ENCODE measurements around the gene SAMD14. TPM values are rescaled to one million over a fixed set of nuclear protein-coding genes. Genes with fewer than 3 reads are reported as not detected.

The SAMD14 gene
- total RNA-seq, 1 donor from 2014 or later, result 5.8 TPM

DNA sequence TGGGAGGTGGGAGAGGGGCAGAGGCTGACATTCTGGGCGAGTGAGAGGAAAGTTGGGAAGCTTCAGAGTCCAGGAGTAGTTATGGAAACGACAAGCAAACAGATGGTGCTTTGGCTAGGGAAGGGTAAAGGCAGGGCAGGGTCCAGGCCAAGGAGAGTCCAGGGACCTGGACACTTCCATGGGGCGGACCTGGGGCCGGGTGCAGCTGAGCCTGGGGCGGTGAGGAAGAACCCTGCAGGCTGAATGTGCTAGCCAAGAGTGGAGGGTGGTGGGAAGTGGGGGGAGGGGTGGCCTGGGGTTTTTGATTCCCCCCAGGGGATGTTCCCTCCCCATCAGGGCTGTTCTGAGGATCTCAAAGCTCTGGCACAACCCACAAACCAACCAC is 17.9 kb upstream of the SAMD14 start:
- peak; percentile 45 for DNase-seq

DNA sequence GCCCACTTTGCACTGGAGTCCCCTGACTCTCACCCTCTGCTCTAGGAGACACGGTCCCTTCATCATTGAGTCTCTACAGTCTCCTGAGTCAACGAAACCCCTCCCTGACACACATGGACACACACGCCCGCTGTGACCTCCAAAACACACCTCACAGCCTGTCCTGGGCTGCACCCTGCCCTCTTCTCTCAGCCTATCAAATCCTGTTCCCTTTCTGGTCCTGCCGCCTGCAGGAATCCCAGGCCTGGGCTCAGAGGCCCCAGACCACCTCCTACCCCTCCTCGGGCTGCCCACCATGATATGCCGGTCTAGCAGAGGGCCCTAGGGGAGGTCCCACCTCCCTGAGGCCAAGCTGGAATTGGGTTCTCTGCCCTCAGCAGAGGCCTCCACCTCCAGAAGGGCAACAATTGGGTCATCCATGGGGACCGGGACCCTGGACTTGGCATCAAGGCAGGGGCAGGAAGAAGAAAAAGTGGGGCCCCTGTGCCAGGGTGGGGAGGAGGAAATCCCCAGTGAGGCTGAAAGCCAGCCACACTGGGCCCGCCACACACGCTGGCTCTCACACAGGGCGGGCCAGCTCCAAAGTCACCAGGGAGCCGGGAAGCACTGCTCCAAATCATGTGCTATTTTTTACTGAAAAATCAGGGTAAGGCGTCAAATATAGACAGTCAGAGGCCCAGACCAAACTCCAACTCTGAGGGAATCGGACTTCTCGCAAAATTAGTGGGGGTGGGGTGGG is 17.1 kb upstream of the SAMD14 start:
- DNase-seq, result no peak

DNA sequence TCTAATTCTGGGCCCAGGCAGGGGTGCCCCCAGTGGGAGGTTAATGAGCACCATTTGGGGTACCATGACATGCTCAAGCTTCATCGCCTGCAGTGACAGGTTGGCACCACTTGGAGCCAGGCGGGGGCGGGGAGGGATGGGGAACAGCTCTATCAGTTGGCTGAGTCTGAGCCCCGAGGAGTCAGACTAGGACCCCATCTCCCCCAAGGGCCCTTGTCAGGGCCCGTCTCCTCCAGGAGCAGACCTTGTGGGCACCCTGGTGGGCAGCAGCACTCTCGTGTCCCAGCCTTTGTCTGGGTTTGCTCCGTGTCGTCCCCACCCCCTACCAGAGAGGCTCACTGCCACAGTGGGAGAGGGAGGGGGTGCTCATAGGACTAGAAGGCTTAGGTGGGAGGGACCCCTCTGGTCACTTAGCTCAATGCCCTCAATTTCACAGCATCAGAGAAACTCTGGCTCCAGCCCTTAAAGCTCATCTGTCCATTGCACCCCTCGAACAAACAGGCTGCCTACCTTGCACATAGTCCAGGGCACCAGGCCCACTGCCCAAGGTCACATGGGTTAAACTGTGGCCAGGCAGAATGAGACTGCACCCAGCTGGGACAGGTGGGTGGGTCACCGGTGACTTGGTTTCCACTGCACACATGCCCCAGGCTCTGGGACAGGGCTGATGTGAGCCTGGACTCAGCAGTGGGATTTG is 16.4 kb upstream of the SAMD14 start:
- DNase-seq, result no peak

DNA sequence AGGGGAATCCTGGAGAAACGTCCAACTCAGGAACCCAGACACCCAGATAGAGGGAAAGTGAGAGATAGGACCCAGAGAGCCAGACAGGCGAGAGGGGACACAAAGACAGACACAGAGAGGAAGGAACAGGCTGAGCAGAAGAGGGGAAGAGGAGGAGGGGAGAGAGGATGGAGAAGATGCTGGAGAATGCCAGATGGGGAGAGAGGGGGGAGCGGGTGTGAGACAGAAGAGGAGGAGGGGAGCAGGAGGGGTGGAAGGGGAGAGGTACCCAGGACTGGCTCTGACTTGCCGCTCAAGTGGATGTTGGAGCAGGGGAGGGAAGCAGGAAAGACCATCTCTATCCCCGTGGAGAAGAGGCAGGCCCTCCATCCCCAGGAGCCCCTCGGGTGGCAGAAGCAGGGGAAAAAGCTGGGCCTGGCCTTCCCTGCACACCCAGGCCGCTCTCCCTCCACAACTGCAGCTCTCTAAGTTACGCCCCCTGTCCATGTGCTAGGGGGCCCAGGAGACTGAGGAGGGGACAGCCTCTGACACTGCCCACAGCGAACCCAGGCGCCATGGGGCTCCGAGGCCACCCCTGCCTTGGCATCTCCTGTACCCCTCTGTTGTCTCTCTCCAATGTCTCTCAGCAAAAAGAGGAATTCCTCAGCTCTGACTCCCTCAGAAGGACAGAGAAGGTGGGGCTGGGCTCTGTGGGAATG is 15.7 kb upstream of the SAMD14 start:
- no peak for DNase-seq

DNA sequence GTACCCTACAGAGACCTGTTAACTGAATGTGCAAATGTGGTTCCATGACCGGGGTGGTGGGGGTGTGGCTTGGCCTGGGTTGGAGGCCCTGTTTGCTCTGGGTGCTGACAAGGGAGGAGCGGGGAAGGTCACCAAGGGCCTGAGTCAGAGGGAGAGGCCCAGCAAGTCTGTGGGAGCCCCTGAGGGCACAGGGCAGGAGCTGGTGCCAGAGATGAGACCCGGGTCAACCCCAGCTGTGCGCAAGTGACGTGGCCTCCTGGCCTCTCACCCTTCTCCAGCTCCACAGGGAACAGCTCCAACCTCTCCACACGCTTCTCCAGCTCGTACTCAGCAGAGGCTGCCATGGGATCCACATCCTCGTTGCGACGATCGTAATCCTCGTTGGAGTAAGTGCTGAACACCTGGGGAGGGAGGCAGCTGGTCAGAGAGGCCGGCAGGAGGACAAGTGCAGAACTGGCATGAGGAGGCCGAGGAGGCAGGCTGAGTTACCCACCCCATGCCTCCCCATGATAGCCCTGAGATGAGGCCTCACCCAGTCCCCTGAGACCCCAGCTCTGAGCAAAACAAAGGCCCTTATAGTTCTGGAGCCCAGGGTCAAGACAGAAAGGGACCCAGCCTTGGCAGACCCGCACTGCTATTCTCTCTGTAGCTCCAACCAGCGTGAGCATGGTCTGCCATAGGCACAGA is 15.0 kb upstream of the SAMD14 start:
- DNase-seq, result no peak

DNA sequence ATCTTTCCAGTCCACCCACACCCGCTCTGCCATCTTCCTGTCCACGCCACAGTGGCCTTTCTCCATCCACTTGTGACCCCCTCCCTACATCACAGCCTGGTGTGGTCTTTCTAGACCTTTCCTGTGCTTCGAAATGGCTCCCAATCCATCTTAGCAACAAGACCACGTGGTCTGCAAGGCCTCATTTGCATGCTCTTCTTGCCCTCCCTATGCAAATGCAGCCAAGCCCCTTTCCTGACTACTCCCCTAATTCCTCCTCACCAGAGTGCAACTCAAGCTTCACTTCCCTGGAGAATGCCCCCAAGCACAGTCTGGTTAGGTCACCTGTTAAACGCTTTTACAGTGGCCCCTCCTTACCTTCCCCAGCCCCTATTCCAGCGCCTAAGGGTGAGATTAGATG is 14.4 kb upstream of the SAMD14 start:
- no peak for DNase-seq

DNA sequence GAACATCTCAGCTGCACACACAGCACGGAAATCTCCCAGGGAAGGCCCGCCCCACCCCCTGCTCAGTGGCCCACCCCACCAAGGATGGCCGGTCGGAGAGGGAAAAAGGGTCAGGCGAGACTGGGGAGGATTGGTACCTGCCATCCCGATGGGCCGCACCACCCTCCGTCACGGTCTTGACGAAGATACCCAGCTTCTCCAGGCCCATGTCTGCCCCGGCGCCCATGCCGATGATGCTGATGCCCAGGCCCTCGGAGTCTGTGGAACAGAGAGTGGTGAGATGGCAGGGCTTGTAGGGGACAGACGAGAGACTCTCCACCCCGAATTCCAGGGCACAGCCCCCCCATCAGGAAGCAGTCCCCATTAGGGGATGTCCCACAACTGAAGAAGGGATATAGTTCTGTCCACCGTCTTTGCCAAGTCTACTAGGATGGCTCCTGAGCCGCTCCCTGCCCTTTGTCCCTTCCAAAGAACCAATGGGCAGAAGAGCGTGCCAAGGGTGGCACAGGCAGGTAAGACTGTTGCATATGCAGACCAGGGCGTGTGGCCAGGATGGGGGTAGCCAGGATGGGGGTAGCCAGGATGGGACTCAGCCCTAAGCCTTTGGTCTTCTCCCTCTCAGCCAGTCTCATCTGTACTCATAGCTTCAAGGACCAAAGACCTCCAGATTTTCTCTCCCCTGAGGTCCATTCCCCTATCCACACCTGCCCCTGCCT is 13.7 kb upstream of the SAMD14 start:
- DNase-seq, result no peak

DNA sequence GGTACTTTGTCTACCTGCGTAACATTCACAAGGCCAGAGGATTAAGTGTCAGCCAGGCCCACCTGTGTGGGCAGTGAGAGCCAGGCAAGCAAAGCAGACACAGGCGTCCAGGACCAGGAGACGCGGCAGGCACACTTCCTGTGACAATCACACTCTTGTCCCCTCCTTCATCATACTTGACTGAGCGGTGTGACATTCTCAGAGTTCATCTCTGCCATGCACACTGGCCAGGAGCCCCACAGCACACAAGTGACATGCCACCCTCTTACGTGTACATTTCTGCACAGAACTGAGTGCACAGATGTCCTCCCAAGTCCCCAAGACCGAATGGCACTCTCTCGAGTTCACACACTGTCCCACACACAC is 11.8 kb upstream of the SAMD14 start:
- no peak for DNase-seq

DNA sequence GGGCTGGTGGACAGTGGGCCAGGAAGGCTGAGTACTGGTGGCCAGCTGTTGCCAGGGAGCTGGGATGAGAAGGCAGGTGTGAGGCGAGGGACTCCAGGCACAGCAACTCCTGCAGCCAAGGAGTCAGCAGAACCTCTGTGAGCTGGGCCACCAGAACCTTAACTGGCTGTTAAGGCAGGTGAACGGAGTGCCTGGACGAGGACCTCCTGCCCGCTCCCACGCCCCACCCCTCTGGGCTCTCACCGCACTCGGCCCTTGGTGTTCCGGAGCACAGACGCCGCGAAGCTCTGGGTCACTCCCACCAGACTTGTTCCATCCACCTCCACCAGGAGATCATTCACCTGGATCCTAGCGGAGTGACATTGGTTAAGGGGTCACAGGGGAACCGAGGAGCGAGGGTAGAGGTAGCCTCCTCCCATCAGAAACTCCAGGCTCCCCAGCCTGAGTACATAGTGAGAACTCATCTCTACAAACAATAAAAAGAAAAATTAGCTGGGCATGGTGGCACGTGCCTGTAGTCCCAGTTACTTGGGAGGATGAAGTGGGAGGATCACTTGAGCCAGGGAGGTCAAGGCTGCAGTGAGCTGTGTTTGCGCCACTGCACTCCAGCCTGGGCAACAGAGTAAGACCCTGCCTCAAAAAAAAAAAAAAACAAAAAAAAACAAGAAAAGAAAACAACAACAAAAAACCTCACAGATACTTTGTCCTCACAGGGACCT is 11.2 kb upstream of the SAMD14 start:
- no peak for DNase-seq

DNA sequence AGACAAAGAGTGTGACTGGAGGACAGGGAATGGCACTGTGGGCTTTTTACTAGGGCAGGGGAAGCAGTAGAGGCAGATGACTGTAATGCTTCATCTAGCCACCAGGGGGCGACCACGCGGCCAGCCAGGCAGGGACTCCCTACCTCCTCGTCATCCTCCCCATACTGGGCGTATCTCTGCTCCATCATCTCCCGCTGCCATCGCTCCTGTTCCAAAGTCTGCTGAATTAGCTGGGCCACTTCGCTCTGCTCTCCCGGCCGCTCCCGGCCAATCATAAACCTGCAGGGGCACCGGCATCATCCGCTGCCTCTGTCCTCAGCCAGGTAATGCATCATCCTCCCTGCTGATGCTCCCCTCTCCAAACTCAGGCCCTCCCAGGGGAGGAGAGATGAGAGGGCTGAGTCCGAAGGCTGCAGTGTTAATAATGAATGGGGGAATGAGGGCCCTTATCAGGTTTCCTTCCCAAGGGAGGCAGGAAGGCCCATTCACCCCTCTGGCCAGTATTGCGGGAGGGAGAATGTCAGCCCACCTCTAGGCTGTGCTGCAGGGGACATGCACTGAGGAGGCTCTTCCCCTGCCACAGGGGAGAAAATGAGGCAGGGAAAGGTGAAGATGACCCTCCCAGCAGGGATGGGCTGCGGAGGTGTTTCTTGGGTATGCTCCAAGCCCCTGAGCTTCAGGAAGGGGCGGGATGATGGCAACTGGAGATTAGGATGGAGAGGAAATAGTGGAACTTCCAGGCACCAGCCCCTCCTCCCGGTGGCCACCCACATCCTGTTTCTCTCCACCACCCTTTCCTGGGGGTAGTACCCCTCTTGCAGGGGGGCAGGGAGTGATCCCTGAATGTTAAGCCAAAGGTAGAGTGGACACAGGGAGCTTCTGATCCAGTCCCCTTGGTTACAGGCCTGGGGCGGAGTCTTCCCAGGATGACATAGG is 10.3 kb upstream of the SAMD14 start:
- DNase-seq, result peak; percentile 89

DNA sequence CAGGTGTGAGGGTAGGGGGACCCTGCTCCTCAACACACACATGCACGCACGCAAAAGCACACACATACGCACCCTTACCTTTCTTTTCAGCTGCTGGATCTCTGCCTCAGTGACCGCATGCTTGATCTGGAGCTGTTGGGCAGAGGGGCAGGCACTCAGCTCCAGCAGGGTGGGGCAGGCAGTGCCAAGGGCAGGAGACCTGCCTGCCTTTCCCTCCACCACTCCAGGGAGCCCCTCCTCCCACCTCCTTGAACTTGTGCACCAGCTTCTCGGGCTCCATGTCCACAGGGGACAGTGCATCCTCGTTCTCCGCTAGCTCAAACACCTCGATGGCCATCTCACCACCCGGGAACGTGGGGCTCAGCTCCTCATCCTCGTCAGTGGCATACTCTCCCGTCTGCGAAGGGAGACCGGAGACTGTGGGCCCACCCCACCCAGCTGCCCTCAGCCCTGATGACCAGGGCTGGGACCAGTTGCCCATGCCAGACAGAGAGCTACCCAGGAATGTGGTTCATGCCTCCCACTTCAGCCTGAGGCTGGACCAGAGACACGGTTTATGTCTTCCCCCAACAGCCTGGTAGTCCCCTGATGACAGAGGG is 9.3 kb upstream of the SAMD14 start:
- no peak for DNase-seq

DNA sequence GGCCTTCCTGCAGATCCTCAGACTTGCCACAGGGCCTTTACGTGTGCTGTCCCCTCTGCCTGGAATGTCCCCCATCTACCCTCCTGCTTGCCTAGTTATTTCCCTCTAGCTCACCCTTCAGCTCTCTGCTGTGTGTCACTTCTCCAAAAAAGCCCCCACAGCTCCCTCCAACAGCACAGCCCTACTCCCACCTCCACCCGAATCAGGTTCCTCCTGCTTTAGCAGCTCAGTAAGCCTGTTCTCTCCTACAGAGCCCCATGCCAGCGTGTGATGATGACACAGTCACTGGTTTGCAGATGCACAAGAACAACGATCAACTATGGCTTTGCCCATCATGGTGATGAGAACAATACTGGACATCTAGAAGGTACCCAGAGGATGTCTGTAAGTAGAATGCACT is 7.1 kb upstream of the SAMD14 start:
- no peak for DNase-seq

DNA sequence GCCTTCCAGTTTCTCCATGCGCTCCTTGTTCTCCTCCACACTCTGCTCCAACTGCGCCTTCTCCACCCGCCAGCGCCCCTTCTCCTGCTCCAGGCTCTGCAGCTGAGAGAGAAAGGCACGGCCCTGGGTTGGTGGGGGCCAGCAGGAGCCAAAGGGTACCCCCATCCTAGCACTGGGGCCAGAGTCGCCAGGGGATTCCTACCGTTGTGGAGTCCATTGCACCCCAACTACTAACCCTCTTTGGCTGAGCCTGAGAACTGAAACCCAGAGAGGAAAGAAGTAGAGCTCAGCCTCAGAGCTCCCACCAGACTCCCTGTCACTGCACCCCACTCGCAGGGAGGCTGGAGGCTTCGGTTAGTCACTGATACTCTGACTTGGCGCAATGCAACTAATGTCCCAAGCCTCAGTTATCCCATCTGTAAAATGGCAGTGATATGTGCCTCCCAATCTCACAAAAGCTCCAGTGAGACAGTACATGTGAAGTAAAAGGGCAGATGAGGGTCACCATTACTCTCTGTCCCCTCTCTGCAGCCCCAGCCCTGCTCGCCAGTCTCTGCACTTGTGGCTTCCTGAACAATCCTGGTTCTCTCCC is 6.2 kb upstream of the SAMD14 start:
- no peak for DNase-seq

DNA sequence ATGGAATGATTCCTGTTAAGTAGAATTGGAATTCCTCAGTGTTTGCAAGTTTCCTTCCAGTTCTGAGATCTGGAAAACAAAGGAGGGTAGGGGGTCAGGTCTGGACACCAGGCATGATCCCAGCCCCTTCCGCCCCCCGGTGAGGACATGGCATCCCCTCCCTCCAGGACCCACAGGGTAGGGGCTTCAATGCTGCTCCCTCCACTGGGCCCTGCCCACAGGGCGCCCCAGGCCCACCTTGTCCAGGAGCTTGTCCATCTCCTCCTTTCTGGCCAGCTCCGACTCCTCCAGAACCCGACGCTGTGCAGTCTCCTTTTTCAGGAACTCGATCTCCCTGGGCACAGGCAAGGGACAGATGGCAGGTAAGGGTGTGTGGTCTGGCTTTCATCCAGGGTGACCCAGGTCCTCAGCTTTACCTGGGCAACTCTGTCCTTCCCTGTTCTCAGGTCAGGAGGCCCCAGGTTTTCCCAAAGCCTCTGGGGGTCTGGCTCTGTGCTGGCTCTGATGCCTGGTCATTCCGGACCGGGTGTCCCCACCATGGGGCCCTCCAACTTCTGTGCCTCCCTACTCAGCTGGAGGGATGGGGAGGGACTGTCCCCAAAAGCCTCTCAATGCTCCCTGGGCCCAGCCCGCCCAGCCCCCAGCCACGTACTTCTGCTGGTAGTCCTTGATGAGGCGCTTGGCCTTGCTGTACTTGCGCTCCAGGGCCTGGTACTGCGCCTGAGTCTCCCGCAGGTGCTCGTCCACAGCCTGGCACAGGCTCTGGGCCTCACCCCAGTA is 5.5 kb upstream of the SAMD14 start:
- no peak for DNase-seq

DNA sequence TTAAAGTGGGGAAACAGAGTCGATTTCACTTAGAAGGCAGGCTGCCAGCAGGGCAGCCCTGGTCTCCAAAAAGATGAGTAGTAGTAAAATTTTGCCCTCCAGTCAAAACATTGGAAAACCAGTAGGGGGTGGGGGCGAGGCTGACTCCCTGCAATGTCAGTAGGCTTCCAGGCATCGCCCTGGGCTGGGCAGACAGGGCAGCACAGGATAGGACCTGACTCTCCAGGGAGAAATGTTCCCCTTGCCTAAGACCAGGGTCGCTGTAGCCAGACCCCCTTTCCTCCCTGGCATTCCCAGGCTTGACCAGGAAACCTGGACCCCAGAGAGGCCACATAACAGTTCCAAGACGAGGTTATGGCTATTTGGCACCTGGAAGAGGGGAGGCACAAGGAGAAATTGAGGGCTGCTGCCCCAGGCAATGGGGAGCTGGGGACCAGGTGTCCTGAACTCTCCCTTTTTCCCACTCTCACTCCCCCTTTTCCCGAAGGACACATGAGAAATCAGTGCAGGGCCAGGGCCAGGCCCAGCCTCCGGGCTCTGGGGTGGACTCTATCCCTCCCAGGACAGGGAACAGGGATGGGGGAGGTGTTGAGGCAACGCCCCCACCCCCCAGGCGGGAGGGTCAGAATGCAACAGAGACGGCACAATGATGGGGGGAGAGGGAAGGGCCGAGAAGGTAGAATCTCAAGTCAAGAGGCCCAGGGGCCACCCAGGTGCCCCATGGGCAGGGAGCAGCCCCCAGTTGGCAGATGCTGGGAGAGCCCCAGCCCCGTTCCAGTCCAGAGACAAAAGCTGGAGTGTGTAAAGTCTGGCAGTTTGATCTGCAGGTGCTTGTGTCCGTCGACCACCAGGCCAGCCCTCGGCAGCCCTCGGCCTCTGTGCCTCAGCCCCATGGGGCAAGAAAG is 4.5 kb upstream of the SAMD14 start:
- no peak for DNase-seq

DNA sequence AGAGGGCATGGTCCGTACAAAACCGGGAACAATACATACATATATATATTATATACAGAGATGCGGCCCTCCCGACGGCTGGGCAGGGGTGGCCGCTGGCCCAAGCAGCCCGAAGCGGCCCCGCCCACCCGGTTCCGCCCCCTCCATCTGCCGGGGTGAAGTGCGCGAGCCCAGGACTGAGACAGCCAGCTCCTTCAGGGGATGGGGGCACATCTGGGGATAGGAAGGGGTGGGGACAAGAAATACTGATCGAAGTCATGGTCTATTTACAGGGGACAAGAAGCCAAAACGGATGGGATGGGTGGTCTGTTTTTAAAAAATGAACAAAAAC is 3.8 kb upstream of the SAMD14 start:
- DNase-seq, result no peak

DNA sequence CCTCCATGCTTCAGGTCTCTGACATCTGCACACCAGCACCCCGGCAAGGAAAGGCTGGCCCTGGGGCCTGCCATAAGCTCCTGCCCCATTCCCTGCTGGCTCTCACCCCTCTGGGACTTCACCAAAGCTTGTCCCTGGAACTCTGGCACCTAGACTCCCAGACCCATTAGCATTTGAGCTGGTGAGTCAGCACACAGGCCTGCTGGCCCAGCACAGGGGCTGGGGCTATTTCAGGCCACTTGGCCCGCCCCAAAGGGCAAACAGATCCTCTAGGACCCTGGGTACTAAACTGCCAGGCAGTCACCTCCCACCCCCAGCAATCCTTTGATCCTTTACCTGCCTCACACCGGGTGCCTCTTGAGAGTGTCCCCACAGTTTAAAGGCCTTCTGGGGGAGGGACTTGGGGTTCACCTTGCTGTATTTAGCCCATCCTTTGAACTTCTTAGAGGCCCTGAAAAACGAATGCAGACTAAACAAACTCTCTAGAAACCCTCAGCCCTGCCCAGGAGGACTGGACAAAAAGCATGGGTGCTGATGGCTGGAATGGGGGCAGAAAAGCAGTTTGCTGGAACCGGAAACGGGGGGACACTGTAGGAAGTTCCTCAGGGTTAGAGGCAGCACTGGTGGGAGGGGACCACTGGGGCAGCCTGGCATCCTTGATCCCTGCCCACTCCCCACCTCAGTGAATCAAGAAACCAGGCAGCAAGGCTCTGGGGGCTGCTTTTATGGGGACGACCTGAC is 3.2 kb upstream of the SAMD14 start:
- no peak for DNase-seq

Measured in dermis blood vessel endothelial cell (primary cell).